Activated CD8-positive, alpha-beta memory T cell treated with anti-CD3 and anti-CD28 coated beads, Interleukin-2, amount 50 U/mL, for 48 hours (primary cell): ENCODE results near the gene KRT79.

Experiments used
- DNase-seq: peaks from one replicate; pipeline ENCODE4 v3.0.0-alpha.2; 2020

Gene KRT79

DNA sequence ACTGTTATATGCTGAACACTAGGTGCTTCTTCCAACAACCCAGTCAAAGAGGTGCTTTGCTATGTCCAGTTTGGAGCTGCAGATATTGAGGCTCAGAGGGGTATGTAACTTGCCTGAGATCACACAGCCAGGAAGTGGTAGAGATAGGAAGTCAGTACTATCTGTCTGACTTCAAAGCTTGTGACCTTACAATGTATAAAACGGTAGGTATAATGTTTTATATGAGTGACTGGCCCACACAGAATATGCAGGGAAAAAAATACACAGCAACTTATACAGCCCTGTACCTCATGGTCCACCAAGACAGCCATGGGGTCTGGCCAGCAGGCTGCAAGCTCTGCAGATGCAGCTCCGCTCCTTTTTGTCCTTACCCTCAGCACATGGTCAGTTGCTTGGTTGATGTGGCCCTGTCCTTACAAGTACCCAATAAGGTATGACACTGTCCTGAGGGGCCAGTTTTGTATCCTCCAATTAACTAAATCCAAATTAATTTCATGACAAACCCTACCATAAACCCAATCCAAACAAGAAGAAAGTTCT lies 16.3 kb downstream of the KRT79 start:
- DNase-seq = no peak

DNA sequence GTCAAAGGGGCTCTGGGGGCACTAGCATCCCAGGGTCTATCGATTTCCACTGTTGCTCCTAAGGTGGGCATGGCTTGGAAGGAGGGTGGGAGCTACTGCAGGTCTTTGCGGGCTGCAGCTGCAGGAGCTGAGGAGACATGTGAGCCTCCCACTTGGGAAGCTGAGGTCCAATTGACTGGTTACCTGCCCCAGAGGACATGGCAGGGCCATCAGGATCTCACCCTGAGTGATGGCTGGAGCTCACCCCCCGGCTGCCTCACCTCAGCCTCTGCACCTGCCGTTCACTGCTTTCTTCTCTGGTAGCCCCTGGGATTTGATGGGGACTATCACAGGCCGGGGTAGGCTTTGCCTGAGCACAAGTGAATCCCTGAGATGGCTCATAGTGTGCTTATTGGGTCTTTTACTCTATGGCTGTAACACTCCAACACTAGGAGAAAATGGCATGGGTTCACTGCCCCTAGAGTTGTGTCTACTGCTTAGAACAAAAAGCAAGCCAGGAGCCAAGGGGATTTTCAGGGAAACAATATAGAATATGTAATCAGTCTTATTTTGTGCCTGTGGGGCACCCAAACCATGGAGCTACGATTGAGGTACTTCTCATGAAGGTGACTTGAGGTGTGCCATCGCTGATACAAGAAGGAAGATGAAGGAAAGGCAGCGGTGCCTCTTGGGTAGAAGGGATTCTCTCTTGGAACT lies 17.0 kb downstream of the KRT79 start:
- DNase-seq = no peak

- DNase-seq = no peak
These were observed 18.2 kb downstream of the KRT79 start for GRCh38 chr12:52815676-52816588.

- no peak for DNase-seq
These were observed 18.9 kb downstream of the KRT79 start for GRCh38 chr12:52815161-52815560.

DNA sequence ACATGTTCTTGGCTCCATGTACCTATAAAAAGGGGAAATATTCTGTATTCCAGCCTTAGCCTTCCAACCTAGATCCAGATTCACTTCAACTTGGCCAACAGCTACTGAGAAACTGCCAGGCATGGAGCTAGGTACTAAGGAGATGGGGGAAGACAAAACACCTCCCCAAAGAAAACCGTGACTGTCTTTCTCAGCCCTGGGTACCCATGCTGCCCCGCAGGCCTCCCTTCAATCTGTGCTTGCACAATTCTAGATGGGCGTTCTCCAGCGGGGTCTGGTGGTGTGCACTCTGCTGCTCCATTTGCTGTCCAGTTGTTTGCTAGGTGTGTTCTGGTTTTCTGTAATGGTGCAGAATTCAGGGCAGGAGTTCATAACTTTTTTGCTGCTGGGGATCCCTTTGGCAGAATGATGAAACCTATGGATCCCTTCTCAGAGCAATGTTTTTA lies 19.4 kb downstream of the KRT79 start:
- no peak for DNase-seq

GRCh38 chr12:52813885-52814709 lies 20.0 kb downstream of the KRT79 start, which contains the start of gene KRT4:
Gene KRT4 (minus strand): TSS chr12:52814116. CDS start chr12:52814058, 58 bp downstream.
- DNase-seq = no peak

GRCh38 chr12:52813203-52813819 lies 20.8 kb downstream of the KRT79 start:
- no peak for DNase-seq

DNA sequence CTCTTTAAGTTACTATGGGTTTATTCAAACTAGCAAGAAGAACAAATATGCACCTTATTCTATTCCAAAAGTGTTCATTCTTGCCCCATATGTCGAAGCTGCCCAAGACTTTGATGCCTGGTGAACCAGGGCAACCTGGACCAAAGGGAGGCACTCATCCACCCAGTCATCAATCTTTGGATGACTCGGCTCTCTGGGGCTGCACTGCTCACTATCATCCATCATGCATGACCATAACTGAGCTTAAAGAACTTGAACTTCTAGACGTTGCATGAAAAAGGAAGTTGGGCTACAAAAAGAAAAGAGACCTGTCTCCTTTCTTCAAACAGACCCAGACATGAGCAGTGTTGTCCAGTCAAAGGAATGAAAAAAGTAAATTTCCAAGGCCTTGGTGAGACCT lies 21.4 kb downstream of the KRT79 start:
- DNase-seq = no peak

DNA sequence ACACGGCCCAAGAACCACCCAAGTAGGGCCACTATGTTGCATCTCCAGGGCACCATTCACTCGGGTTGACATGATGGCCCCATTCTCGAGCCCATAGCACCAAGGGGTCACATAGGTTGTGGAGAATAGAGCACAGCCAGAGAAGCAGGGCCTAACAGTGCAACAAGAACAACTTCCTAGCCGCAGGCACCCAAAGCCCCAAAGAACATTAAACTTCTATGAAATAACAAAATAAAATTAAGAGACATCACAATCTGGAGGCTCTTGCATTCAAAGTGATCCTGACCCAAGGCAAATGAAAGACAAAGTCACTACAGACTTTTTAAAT lies 22.1 kb downstream of the KRT79 start:
- DNase-seq = no peak

DNA sequence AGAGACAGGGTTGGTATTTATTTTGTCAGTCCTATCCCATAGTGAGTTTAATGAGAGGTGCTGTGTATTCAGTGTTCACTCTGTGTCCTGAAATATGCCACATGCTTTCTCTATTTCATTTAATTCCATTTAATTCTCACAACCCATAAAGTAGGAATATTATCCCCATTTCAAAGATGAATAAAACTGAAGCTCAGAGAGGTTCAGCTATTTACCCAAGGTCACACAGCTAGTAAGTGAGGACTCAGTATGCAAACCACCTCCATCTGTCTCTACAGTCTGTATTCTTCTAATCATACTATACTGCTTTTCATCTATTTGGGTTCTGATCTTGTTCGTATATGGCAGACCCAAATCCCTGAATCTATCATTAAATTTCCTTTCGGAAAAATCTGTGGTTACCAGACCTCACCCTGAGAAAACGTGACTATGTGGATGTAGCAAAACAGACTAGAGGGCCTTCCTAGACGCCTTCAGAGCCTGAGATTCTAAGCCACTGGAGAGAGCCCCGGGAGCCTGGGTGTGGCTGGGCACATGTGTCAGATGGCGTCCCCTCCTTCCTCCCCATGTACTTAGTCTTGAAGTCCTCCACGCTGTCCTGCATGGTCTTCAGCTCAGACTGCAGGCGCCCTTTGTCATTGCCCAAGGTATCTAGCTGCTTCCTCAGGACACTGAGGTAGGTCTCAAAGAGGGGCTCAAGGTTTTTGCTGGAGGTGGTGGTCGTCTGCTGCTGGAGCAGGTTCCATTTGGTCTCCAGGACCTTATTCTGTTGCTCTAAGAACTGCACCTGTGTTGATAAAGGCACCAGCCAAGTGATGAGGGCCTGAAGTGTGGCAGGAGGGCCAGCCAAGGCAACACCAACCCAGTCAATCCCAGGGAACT lies 22.7 kb downstream of the KRT79 start:
- DNase-seq = no peak

GRCh38 chr12:52810554-52810953 lies 23.6 kb downstream of the KRT79 start:
- no peak for DNase-seq

DNA sequence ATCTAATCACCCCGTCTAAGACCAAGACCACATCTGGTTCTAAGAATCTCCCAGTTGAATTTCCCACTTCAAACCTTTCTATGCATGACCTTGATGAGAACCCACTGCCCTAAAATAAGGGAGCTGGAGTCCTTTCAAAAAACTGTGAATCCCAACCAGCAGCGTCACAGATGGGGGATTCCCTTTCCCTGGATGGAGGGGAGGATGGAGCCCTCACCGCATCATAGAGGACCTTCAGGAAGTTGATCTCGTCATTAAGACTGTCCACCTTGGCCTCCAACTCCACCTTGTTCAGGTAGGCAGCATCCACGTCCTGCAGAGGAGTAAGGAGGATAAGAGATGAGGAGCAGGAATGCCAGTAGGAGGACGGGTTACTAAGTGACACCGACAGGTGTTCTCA lies 24.9 kb downstream of the KRT79 start:
- DNase-seq = no peak

- no peak for DNase-seq
These were observed 25.4 kb downstream of the KRT79 start for GRCh38 chr12:52808573-52809160.

DNA sequence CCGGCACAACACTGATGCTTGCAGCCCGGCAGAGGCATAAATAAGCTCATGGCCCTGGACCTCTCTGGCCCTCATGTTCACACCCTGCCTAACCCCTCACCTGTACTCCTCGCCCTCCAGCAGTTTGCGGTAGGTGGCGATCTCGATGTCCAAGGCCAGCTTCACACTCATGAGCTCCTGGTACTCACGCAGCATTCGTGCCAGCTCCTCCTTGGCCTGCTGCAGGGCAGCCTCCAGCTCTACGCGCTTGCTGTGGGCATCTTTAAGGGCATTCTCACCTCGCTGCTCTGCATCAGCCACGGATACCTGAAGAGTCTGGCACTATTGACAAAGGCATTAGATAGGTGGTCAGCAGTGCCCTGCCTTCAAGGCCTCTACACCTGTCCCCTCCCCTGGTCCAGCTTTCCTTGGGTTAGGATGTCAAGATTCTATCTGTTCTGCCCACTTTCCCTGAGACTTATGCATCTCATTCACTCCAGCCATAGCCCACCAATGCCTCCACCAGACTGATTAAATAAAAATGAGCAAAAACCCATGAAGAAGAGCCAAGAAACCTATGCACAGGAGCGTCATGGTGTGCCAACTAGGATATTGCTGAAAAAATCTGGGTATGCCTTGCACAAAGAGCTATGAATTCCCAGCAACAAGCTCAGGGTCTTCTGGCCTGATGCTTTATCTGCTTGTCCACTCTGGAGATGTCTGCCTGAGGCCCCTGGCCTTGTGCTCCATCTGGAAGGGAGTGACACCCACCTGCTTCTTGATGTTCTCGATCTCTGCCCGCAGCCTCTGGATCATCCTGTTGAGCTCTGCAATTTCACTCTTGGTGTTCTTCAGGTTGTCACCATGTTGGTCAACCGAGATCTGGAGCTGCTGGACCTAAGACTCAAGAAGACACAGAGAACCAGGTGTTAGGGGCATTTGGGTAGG lies 26.3 kb downstream of the KRT79 start:
- DNase-seq = no peak

GRCh38 chr12:52806821-52807543 lies 27.1 kb downstream of the KRT79 start:
- no peak for DNase-seq

DNA sequence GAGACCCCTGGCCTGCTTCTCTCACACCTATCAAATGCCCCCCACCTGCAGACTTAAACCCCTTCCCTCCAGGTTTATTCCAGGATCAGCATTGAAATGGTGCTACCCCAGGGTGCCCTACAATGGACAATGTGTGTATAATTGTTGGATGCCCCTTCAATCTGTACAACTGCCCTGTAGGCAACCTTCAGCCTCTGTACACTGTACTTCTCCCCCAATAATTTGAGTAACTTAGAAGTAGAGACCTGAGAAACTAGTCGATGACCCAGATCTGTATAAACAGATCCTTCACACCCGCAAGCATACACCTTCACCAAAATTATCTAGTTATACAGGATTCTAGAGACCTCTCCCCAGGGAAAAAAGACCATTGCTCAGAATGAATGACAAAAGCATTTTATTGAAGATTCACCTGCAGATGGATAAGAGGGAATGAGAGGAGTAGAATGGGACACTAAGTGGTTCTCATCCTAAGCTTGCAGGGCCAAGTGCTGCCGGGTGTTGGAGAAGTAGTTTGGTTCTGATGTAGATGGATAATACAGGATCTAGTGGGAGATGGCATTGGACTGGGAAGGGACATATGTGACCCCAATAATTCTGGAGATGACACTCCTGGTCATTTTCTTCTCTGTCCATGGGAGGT lies 27.8 kb downstream of the KRT79 start:
- no peak for DNase-seq

DNA sequence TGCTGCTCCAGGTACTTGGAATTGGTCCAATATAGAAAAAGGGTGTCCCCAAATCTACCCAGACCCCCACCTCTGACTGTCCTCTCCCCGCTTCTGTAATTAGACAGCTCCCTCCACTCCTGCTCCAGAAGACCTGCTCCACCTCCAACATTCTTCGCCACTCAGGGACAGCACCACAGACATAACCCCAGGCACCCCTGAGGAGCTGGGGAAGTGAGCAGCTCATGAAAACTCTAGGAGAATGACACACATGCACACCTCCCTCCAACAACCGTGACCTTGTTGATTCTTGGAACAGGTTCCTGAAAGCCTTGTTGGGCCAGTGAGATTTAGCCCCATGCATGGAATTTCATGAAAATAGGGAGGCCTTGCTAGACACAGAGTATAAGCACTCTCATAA lies 28.4 kb downstream of the KRT79 start:
- DNase-seq = no peak

DNA sequence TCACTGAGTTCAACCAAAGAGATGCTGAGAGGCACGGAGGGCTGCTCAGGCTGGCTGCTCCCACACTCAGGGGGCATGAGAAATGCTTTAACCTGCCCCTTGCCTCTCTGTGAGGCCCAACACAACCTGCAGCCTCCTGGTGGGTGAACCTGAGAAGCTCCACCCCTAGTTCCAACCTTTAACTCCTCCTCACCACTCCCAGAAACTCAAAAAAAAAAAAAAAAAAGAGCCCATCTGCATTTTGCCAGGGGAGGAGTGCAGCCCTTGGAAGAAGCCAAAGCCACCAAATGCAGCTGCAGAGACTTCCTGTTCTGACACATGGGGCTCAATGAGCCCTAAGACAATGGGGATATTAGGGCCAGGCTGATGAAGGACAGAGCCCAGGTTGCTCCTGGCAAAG lies 29.1 kb downstream of the KRT79 start:
- no peak for DNase-seq

- DNase-seq = no peak
These were observed 31.7 kb downstream of the KRT79 start for GRCh38 chr12:52802442-52802841.
